HUES64 (cell line): Measurements from ENCODE around the gene TRIP6.

Experiments used
- H3K27ac ChIP-seq: 2 replicates; pipeline ENCODE4 v1.7.0; 2013; ENCODE audit warnings: low read depth, low read length, inconsistent platforms
- H3K27me3 ChIP-seq: 2 replicates; pipeline ENCODE4 v1.6.1; 2013; ENCODE audit warnings: mild to moderate bottlenecking, low read length; ENCODE audit not compliant: insufficient read depth
- H3K36me3 ChIP-seq: 2 replicates; pipeline ENCODE4 v1.6.1; 2013; ENCODE audit warnings: mild to moderate bottlenecking, low read length; ENCODE audit not compliant: insufficient read depth
- H3K4me1 ChIP-seq: 2 replicates; pipeline ENCODE4 v1.6.1; 2013; ENCODE audit warnings: mild to moderate bottlenecking, low read length, moderate library complexity; ENCODE audit not compliant: insufficient read depth
- H3K4me3 ChIP-seq: 2 replicates; pipeline ENCODE4 v1.5.1; 2013; ENCODE audit warnings: mild to moderate bottlenecking, low read length, moderate library complexity
- H3K9ac ChIP-seq: 2 replicates; pipeline ENCODE4 v1.6.1; 2013; ENCODE audit warnings: mild to moderate bottlenecking, low read depth, low read length
- H3K9me3 ChIP-seq: 2 replicates; pipeline ENCODE4 v1.6.1; 2013; ENCODE audit warnings: low read depth, low read length; ENCODE audit not compliant: insufficient read depth
- WGBS: fragments of 150-250, 120-280 bp; methylation state at CpG from one replicate; pipeline ENCODE4 v1.1.7; 2013; ENCODE audit warnings: missing lambda C conversion rate; 5-methylcytosine and 5-hydroxymethylcytosine counted together

Gene TRIP6

DNA sequence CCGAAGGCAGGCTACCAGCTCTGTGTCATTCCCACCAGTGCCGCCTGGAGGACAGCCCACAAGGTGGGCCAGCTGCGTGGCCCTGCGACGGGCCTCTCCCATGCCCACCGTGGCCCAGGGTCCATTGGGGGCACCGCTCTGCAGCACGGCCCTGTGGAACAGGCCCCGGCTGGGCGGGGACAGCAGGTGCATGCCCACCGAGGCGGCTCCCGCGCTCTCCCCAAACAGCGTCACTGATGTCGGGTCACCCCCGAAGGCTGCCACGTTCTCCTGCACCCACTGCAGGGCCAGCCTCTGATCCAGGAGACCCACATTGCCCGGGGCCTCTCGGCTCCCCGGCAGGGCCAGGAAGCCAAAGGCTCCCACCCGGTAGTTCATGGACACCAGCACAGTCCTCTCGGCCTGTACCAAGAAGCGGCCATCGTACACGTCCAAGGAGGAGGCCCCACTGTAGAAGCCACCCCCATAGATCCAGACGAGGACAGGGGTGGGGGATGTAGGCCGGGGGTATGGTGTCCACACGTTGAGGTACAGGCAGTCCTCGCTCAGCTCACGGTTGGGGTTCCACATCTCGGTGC is 26.2 kb downstream of the TRIP6 start:
- Histone ChIP-seq H3K36me3 (peaks cover 4% of the 10 kb centered on the region), H3K27me3 (peaks cover 28% of the 10 kb centered on the region), H3K4me3 (no peak overlapping the region), H3K27ac (no peak overlapping the region), H3K9me3 (no peaks in the 10 kb centered on the region), H3K9ac (no peak overlapping the region), H3K4me1 (no peaks in the 10 kb centered on the region)
- WGBS = 94% methylated on average over 32 of the region's 32 CpGs

DNA sequence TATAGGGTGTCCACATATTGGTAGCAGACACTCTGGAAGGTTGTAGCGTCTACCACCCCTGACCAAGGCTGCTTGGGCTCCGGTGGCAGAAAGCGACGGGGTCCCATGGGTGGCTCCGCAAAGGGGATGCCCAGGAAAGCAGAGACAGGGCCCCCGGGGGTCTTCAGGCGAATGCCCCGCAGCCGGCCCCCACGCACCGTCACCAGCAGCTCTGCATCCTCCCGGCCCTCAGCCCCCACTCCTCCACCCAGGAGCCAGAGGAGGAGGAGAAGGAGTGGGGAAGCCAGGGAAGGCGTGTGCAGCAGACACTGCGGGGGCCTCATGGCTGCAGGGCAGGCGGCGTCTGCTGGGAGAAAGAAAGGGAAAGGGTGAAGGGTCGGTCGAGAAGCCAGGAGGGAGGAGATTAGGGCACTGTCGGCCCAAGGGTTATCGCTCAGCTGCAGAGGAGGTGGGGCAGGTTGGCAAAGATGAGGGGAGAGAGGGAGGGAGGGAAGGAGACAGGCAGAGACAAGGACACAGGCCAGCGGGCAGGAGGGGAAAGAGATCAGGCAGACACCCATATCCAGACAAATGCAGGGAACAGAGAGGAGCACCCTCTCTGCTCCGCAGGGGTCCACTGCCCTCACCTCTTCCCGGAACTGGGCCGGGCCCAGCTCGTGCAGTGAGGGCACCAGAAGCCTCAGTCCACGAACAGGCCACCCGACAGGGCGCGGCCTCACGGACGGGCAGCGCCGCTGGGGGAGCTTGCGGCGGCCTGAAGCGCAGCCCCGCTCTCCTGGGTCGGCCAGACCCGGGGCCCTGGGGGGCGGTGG is 26.9 kb downstream of the TRIP6 start:
- H3K27ac ChIP-seq = no peak overlapping the region
- H3K27me3 ChIP-seq = peaks cover 28% of the 10 kb centered on the region
- H3K9ac ChIP-seq = no peak overlapping the region
- no peaks in the 10 kb centered on the region for H3K9me3 ChIP-seq
- WGBS = 34% methylated on average over 36 of the region's 40 CpGs
- H3K4me3 ChIP-seq = peak overlapping the region; percentile 62
- H3K36me3 ChIP-seq = no peaks in the 10 kb centered on the region
- H3K4me1 ChIP-seq = no peaks in the 10 kb centered on the region

DNA sequence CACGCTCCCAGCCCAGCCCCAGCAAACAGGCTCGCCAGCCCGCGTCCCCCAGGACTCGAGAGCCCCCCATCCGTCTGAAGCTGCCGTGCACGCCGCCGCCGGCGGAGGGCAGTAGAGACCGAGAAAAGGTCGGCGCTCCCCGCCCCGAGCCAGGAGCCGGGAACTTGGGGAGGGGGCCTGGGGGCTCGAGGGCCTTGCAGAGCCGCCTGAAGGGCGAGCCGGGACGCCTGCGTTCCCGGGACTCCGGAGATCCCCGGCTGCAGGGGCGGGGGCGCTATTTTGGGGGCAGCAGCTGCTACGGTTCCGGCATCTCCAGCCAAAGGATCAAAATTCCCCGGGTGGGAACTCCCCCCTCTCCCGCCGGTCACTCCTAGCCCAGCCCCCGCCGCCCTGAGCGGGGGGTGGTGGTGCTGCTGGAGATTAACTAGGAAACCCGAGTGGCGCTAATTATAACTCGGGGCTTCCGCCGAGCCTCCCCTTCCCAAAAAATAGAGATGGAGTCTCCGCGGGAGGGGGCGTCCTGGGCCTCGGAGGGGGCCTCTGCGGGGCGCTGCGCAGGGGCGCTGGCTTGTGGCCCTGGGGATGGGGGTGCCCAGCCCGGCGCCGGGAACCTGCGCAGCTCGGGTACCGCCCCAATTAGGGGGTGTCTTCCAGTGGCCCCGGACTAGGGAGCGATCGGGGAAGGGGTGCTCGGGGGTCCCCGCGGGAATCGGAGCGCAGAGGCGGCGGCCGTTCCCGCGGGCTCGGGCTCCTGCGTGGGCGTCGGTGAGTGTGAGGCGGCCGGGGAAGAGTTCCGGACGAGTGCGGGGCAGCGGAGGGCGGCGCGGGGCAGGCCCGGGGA is 27.9 kb downstream of the TRIP6 start:
- H3K4me3 ChIP-seq = peak overlapping the region; percentile 62
- WGBS = under 1% methylated on average over 83 of the region's 83 CpGs
- H3K9ac ChIP-seq = no peak overlapping the region
- H3K9me3 ChIP-seq = no peaks in the 10 kb centered on the region
- H3K27ac ChIP-seq = no peak overlapping the region
- H3K4me1 ChIP-seq = no peaks in the 10 kb centered on the region
- H3K27me3 ChIP-seq = peaks cover 28% of the 10 kb centered on the region
- H3K36me3 ChIP-seq = no peaks in the 10 kb centered on the region

DNA sequence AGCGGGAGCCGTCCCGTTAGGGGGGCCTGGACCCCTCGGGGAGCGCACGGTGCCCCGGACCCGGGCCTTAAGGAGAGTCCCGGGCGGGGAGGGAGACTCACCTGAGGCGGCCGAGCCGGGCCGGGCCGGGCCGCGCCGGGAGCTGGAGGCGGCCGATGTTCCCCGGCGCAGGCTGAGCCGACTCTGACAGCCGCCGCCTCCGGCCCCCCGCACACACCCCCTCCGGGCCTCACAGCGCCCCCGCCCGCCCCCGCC is 28.4 kb downstream of the TRIP6 start, which contains the start of gene ACHE:
Gene ACHE, minus strand, starts transcription at position 188 of the 255 bp plus-strand sequence. CDS start 1,656 bp downstream, outside the sequence.
- WGBS = under 1% methylated on average over 26 of the region's 32 CpGs
- H3K27ac ChIP-seq = no peak within 1 kb of the TSS
- H3K4me1 ChIP-seq = no peaks in the 10 kb centered on the region
- H3K36me3 ChIP-seq = no peaks in the 10 kb centered on the region
- H3K9me3 ChIP-seq = no peaks in the 10 kb centered on the region
- peak within 1 kb of the TSS; percentile 62 for H3K4me3 ChIP-seq
- H3K27me3 ChIP-seq = peaks cover 28% of the 10 kb centered on the region
- no peak within 1 kb of the TSS for H3K9ac ChIP-seq

DNA sequence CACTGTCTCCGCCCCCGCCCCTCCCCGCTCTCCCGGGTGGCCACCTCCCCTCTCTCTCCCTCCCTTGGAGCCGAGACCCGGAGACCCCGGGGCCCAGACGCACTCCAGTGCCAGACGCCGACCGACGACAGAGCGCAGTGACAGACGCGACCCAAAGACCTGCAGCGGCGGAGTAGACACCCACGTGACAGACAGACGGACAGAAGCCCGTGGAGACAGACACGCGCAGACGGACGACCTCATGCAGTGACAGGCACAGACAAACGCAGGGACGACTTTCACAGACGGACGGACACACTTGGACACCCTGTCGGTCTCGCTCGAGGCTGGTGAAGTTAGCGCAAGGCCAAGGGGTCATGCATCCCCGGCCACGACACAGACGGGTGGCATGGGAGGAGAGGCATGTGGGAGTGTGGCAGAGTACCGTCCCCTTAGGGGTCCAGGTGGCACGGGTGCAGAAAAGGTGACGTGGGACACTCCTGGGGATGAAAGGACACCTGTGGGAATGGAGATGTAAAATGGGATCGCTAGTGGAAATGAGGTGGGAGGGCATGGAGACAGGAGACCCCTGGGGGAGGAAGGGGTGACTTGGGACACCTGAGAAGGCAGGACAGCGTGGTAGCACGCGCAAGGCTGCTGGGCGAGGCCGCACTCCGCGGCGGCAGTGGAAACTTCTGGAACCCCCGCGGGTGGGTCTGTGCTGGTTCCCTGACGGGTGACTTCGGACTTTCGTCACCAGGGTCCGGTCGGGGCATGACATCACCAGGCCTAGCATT is 29.0 kb downstream of the TRIP6 start:
- H3K9me3 ChIP-seq = no peaks in the 10 kb centered on the region
- H3K4me1 ChIP-seq = no peaks in the 10 kb centered on the region
- H3K27ac ChIP-seq = no peak overlapping the region
- WGBS = 4% methylated on average over 52 of the region's 54 CpGs
- H3K4me3 ChIP-seq = peak overlapping the region; percentile 37
- no peaks in the 10 kb centered on the region for H3K36me3 ChIP-seq
- H3K9ac ChIP-seq = no peak overlapping the region
- H3K27me3 ChIP-seq = peaks cover 28% of the 10 kb centered on the region

DNA sequence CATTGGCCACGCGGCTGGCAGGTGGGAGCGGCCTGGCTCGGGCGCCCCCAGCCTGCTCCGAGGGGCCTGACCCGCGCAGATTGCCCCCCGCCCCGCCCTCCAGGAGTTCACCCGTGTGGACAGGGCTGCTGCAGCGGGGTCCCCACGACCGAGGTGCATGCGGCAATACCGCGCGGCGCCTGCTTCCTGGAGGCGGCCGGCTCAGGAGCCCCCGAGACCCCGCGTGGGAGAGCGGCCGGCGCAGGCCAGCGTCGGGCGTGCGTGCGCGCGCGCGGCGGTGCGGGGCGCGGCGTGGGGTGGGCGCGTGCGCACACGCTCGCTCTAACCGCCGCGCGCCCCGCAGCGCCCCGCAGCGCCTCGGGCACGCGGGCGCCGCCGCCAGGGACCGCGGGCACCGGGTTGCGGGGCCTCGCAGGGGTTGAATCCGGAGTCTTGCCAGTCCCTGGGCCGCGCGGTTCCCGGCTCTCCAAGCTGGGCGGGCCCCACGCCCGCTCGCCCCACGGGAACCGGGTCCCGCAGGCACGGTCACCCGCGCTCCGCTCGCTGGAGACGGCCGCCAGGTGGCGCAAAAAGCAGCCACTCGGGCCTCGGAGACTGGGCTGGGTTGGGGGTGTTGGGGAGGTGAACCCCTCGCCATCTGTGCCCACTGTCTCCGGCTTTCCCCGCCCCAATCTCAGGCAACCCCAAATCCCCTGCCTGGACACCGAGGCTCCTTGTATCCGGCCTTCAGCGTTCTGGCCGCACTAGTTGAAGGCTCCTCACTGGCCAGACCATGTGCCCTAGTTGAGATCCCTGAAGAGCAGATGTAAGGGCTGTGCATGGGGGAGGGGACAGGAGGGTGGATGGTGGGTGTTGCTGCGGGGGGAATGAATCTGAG is 29.8 kb downstream of the TRIP6 start:
- Histone ChIP-seq H3K4me1 (no peaks in the 10 kb centered on the region), H3K9me3 (no peaks in the 10 kb centered on the region), H3K4me3 (peak overlapping the region; percentile 37), H3K36me3 (no peaks in the 10 kb centered on the region), H3K27ac (no peak overlapping the region), H3K9ac (no peak overlapping the region), H3K27me3 (peaks cover 28% of the 10 kb centered on the region)
- 2% methylated on average over 95 of the region's 95 CpGs for WGBS

DNA sequence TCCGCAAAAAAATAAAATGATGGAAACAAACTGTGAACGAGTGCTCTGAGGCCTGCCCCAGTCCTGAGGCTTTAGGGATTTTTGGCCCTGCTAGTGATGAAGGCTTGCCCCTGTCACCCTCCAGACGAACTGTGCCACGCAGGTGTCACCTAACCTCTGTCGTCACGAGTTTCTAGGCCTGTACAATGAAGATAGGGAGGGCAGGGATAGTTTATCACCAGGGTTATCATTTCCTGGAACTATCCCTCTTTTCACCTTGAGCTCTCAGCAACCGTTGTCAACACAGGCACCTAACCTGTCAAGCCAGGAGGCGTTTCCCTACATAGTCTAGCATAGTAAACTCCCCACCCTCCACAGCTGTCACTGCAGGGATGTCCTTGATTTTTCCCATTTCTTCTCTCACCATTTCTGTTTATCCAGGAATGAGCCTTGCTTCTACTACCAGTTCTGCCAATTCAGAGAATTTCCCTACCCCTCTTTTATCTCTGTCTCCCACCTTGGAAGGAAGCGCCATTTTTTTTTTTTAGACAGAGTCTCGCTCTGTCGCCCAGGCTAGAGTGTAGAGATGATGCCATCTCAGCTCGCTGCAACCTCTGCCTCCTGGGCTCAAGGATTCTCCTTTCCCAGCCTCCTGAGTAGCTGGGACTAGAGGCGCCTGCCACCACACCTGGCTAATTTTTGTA is 30.7 kb downstream of the TRIP6 start:
- H3K27ac ChIP-seq = no peak overlapping the region
- H3K9me3 ChIP-seq = no peaks in the 10 kb centered on the region
- H3K9ac ChIP-seq = no peak overlapping the region
- H3K4me1 ChIP-seq = no peaks in the 10 kb centered on the region
- WGBS = 89% methylated on average over 13 of the region's 13 CpGs
- no peaks in the 10 kb centered on the region for H3K36me3 ChIP-seq
- peaks cover 28% of the 10 kb centered on the region for H3K27me3 ChIP-seq
- no peak overlapping the region for H3K4me3 ChIP-seq

DNA sequence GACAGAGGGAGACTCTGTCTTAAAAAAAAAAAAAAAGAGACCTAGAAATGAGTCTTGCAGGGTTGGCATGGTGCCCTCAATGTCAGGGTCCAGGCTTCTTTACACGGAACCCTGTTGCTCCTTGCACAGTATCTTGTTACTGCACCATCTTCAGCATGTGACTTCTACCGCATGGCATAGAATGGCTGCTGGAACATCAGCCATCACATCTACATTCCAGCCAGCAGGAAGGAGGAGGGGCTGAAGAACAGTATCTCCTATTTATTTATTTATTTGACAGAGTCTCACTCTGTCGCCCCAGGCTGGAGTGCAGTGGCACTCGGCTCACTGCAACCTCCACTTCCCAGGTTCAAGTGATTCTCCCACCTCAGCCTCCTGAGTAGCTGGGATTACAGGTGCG is 32.2 kb downstream of the TRIP6 start:
- H3K36me3 ChIP-seq = no peaks in the 10 kb centered on the region
- no peak overlapping the region for H3K4me3 ChIP-seq
- no peaks in the 10 kb centered on the region for H3K4me1 ChIP-seq
- H3K9ac ChIP-seq = no peak overlapping the region
- no peaks in the 10 kb centered on the region for H3K9me3 ChIP-seq
- peaks cover 26% of the 10 kb centered on the region for H3K27me3 ChIP-seq
- H3K27ac ChIP-seq = no peak overlapping the region
- 92% methylated on average over 5 of the region's 5 CpGs for WGBS

DNA sequence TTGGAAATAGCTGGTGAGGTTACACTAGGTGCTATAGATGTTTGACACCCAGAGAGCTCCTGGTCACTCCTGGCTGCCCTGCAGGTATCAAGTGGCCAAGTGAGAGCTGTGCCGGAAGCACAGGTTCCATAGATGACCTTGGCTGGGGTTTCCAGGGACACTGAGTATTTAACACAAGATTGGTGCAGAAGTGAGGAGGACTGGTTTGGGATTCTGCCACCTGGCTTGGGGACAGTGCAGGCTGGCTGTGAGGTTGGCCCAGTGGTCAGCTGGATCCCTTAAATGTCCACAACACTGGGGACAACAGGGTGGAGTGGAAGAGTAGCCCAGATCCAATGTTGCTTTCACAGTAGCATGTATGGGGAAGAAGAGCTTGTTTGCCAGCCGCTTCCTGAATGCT is 33.8 kb downstream of the TRIP6 start:
- H3K9me3 ChIP-seq = no peaks in the 10 kb centered on the region
- H3K9ac ChIP-seq = no peak overlapping the region
- no peaks in the 10 kb centered on the region for H3K4me1 ChIP-seq
- no peaks in the 10 kb centered on the region for H3K36me3 ChIP-seq
- 94% methylated on average over 1 of the region's 2 CpGs for WGBS
- H3K27me3 ChIP-seq = peaks cover 13% of the 10 kb centered on the region
- no peak overlapping the region for H3K27ac ChIP-seq
- H3K4me3 ChIP-seq = no peak overlapping the region

DNA sequence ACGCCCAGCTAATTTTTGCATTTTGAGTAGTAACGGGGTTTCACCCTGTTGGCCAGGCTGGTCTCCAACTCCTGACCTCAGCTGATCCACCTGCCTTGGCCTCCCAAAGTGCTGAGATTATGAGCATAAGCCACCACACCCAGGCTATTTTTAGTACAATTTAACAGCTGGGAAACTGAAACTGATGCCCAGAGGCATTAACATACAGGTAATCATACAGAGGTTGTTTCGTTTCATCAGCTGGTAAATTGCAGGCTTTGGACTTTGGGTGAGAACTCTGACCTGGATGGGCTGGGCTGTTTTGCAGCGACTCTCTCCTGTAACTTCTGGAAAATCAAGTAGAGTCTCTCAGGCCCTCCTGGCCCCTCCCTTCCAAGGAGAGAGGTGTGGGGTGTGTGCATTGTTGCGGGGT is 34.7 kb downstream of the TRIP6 start:
- Histone ChIP-seq H3K4me3 (no peak overlapping the region), H3K9me3 (no peaks in the 10 kb centered on the region), H3K27me3 (peaks cover 4% of the 10 kb centered on the region), H3K9ac (no peak overlapping the region), H3K36me3 (no peaks in the 10 kb centered on the region), H3K27ac (no peak overlapping the region), H3K4me1 (no peaks in the 10 kb centered on the region)
- 92% methylated on average over 5 of the region's 5 CpGs for WGBS
